SK-N-SH (cell line): ENCODE data around the gene STYXL2.

Experiments used
- CHD2 ChIP-seq: fragments of 150-350 bp; IDR thresholded peaks from 2 replicates; pipeline ENCODE4 v1.6.1; 2018; ENCODE audit warnings: low read length; ENCODE audit not compliant: partially characterized antibody
- EP300 ChIP-seq, 2 experiments: IDR thresholded peaks; 2 replicates each; pipeline versions ENCODE4 v1.4.0 to v1.6.1; 2012; ENCODE audit warnings: borderline replicate concordance in 1 of 2, low read depth in 1 of 2, low read length in 1 of 2
- EZH2phosphoT487 ChIP-seq: fragments of 200-600 bp; sonication (generic); IDR thresholded peaks from 2 replicates; pipeline ENCODE4 v1.6.1; 2017; ENCODE audit warnings: low read depth, mixed run types, mild to moderate bottlenecking, antibody characterized with exemption, moderate library complexity, borderline replicate concordance
- GABPA ChIP-seq: IDR thresholded peaks from 2 replicates; pipeline ENCODE4 v1.4.0; 2012; ENCODE audit warnings: low read depth, mild to moderate bottlenecking
- JUND ChIP-seq: IDR thresholded peaks from 2 replicates; pipeline ENCODE4 v1.4.0; 2012
- POLR2AphosphoS5 ChIP-seq: IDR thresholded peaks from 2 replicates; pipeline ENCODE4 v1.6.1; 2012; ENCODE audit warnings: low read depth, low read length
- RAD21 ChIP-seq: IDR thresholded peaks from 2 replicates; pipeline ENCODE4 v1.6.1; 2012; ENCODE audit warnings: mild to moderate bottlenecking, low read length
- TAF1 ChIP-seq: IDR thresholded peaks from 2 replicates; pipeline ENCODE4 v1.6.1; 2012; ENCODE audit warnings: low read depth, mild to moderate bottlenecking, low read length, moderate library complexity, borderline replicate concordance
- YY1 ChIP-seq: IDR thresholded peaks from 2 replicates; pipeline ENCODE4 v1.4.0; 2012; ENCODE audit warnings: low read depth, mild to moderate bottlenecking
- TF ChIP-seq, protein P1 (sequence below): fragments of 200-600 bp; sonication (generic); IDR thresholded peaks from 2 replicates; pipeline ENCODE4 v1.6.1; 2017; ENCODE audit warnings: antibody characterized with exemption, mild to moderate bottlenecking, moderate library complexity

DNA sequence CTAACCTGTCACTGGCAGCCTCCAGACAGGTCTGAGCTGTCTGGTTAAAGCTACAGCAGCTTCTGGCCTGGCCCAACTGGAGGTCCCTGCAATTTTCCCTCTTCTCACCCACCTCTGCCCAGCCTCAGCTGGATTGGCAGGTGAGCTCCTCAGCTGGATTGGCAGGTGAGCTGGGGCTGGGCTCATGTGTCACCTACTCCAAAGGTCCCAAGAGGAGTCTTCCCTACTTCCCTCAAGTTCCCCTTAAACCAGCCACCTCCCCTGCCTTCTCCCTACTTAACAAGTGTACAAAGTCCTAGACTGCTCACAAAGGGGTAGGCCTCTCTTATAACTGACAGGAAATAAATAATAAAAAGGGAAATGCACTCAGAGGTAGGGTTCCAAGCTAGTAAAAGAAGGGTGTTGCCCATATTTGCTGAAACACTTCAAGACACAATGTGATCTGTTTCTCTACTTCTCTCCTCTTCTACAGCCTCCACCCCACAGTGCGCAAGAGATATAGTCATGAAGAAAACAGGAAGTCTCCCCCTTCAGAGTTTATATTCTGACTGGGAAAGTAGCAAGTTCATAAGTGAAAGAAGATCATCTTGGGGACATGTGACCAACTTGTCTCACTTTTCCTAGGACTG, 3.4 kb upstream of the STYXL2 start, which contains the start of gene GPA33:
- TF ChIP-seq, protein P1, sequence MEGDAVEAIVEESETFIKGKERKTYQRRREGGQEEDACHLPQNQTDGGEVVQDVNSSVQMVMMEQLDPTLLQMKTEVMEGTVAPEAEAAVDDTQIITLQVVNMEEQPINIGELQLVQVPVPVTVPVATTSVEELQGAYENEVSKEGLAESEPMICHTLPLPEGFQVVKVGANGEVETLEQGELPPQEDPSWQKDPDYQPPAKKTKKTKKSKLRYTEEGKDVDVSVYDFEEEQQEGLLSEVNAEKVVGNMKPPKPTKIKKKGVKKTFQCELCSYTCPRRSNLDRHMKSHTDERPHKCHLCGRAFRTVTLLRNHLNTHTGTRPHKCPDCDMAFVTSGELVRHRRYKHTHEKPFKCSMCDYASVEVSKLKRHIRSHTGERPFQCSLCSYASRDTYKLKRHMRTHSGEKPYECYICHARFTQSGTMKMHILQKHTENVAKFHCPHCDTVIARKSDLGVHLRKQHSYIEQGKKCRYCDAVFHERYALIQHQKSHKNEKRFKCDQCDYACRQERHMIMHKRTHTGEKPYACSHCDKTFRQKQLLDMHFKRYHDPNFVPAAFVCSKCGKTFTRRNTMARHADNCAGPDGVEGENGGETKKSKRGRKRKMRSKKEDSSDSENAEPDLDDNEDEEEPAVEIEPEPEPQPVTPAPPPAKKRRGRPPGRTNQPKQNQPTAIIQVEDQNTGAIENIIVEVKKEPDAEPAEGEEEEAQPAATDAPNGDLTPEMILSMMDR = no peak
- TF ChIP-seq EP300 (IDR thresholded peaks at IDR 0.05; ENCODE audit: borderline replicate concordance in 1 of 2, low read depth in 1 of 2, low read length in 1 of 2) (no peak), EZH2phosphoT487 (no peak), CHD2 (no peak), TAF1 (no peak), POLR2AphosphoS5 (no peak), JUND (no peak), RAD21 (no peak), GABPA (no peak), YY1 (no peak)
